Suprapubic skin (tissue), 4 donors: ENCODE results near the gene HJURP.

Experiments used
- EP300 ChIP-seq: sonication (generic); formaldehyde crosslinking; IDR thresholded peaks from one replicate; pipeline ENCODE4 v1.6.1; 2017; ENCODE audit warnings: antibody characterized with exemption
- POLR2A ChIP-seq, 2 donors: fragments of 450-650 bp; IDR thresholded peaks; one replicate each; pipeline ENCODE4 v1.6.1; 2017; ENCODE audit warnings: antibody characterized with exemption in 2 of 2, mild to moderate bottlenecking in 2 of 2, moderate library complexity in 2 of 2
- POLR2AphosphoS5 ChIP-seq, 3 donors: sonication (generic); formaldehyde crosslinking; IDR thresholded peaks; one replicate each; pipeline ENCODE4 v1.6.1; 2017; ENCODE audit warnings: antibody characterized with exemption in 3 of 3
- TF ChIP-seq, protein P1 (sequence below), 2 donors: fragments of 200-600 bp in 1 of 2; fragments of 450-650 bp in 1 of 2; sonication (generic) in 1 of 2; IDR thresholded peaks; one replicate each; pipeline ENCODE4 v1.5.1; 2016 to 2019; ENCODE audit warnings: antibody characterized with exemption in 2 of 2, mild to moderate bottlenecking in 1 of 2, moderate library complexity in 1 of 2

DNA sequence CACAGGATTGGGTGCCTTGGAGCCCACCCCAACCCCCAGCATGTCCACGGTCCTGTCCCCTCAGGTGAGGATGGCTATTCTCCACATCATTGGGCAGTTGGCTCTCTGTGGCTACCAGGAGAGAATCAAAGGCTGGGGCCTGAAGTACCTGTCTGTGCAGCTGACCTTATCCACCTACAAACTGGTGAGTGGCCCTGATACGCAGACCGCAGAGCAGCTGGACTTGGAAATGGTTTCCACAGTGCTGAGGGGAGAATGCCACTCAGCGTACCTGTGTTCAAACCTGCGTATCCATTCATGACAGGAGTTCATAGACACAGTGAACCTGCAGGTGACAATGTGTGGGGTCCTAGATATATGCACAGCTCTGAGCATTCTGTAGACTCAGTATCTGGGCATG, 54.6 kb downstream of the HJURP start:
- TF ChIP-seq, protein P1, sequence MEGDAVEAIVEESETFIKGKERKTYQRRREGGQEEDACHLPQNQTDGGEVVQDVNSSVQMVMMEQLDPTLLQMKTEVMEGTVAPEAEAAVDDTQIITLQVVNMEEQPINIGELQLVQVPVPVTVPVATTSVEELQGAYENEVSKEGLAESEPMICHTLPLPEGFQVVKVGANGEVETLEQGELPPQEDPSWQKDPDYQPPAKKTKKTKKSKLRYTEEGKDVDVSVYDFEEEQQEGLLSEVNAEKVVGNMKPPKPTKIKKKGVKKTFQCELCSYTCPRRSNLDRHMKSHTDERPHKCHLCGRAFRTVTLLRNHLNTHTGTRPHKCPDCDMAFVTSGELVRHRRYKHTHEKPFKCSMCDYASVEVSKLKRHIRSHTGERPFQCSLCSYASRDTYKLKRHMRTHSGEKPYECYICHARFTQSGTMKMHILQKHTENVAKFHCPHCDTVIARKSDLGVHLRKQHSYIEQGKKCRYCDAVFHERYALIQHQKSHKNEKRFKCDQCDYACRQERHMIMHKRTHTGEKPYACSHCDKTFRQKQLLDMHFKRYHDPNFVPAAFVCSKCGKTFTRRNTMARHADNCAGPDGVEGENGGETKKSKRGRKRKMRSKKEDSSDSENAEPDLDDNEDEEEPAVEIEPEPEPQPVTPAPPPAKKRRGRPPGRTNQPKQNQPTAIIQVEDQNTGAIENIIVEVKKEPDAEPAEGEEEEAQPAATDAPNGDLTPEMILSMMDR (IDR thresholded peaks at IDR 0.05), result no peak
- TF ChIP-seq POLR2AphosphoS5 (IDR thresholded peaks at IDR 0.05), result no peak
- TF ChIP-seq POLR2A (IDR thresholded peaks at IDR 0.05), result no peak
- TF ChIP-seq EP300, result no peak
